LHCN-M2 (cell line): ENCODE measurements around the gene ZNF142. TPM values are rescaled to one million over a fixed set of nuclear protein-coding genes. Genes with fewer than 3 reads are reported as not detected.

Experiments
- DNase-seq: peaks from one replicate; pipeline ENCODE4 v3.0.0-alpha.2; 2012; ENCODE audit warnings: low read depth
- polyA plus RNA-seq: library from polyadenylated mRNA; unstranded; fragments of >200 nt; gene quantifications from one replicate; pipeline ENCODE4 v1.2.1, GENCODE V29; 2012; ENCODE audit warnings: missing spikeins
- total RNA-seq: library from RNA; depleted of rRNA; stranded (reverse); fragments of >200 nt; gene quantifications from 2 replicates; pipeline ENCODE4 v1.2.3, GENCODE V29; 2014; rRNA removed

Gene ZNF142, protein sequence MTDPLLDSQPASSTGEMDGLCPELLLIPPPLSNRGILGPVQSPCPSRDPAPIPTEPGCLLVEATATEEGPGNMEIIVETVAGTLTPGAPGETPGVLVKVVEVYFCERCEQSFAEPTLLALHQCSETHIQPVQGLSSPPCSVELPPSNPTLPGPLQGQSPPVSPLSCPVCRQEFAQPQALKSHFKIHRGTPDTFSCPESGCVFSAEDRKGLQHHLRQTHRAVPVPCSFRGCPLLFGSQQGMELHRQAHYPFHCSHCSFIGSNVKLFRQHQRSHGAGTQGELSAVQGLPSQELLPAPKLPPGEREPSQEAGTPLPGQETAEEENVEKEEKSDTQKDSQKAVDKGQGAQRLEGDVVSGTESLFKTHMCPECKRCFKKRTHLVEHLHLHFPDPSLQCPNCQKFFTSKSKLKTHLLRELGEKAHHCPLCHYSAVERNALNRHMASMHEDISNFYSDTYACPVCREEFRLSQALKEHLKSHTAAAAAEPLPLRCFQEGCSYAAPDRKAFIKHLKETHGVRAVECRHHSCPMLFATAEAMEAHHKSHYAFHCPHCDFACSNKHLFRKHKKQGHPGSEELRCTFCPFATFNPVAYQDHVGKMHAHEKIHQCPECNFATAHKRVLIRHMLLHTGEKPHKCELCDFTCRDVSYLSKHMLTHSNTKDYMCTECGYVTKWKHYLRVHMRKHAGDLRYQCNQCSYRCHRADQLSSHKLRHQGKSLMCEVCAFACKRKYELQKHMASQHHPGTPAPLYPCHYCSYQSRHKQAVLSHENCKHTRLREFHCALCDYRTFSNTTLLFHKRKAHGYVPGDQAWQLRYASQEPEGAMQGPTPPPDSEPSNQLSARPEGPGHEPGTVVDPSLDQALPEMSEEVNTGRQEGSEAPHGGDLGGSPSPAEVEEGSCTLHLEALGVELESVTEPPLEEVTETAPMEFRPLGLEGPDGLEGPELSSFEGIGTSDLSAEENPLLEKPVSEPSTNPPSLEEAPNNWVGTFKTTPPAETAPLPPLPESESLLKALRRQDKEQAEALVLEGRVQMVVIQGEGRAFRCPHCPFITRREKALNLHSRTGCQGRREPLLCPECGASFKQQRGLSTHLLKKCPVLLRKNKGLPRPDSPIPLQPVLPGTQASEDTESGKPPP (N-terminal part only)
- 15.0 and 15.8 TPM in 2 replicates for total RNA-seq
- 7.8 TPM for polyA plus RNA-seq

DNA sequence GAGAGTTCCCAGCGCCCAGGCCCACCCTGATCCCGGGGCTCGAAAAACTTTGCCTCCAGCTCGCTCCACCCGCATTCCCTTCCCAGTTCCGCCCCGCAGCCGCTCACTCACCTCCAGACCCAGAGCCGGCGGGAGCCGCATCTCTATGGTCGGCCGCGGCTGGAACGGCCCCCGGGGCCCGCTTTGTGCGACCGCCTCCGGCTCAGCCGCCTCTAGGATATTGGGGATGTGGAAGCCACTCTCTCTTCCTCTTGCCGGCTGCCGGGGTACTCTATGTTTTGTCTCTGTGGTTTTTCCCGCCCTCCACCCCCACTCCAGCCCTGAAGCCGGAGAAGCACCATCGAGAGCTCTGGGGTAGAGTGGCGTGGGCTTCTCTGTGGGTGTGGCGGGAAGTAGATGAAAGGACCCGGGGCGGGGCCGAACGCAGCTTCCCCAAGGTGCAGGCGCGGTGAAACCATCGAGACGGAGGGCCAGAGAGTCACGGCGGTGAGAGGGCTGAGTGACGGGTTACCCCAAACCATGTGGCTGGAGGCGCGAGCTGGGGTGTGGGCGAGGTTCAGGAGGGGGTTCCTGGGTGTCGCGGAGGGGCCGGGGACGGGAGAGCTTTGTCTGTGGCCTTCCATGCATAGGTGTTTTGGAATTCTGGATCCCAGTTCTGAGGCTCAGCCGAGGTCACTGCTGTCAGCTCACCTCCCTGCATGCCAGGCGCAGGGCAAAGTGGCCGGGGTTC is at the start of gene ZNF142, which contains the start of gene BCS1L:
ZNF142 (minus strand) TSS at position 366 of the 730 bp plus-strand sequence. CDS start 3,194 bp downstream, outside the sequence.
BCS1L (plus strand) TSS at position 426 of the 730 bp plus-strand sequence. CDS start 1,305 bp downstream, outside the sequence.
- peak; percentile 90 for DNase-seq

DNA sequence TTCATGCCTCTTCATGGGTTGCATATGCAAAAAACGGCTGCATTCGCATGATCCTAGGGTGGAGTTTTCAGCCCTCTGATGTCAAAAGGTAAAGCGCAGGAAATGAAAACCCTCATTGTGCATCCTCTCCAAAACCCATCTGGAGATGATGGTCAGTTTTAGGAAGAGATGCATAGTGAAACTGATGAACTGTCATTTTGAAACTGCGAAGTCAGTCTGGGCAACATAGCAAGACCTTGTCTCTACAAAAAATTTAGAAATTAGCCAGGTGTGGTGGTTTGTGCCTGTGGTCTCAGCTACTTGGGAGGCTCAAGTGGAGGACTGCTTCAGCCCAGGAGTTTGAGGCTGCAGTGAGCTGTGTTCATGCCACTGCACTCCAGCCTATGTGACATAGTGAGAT is 48.7 kb upstream of the ZNF142 start:
- no peak for DNase-seq

DNA sequence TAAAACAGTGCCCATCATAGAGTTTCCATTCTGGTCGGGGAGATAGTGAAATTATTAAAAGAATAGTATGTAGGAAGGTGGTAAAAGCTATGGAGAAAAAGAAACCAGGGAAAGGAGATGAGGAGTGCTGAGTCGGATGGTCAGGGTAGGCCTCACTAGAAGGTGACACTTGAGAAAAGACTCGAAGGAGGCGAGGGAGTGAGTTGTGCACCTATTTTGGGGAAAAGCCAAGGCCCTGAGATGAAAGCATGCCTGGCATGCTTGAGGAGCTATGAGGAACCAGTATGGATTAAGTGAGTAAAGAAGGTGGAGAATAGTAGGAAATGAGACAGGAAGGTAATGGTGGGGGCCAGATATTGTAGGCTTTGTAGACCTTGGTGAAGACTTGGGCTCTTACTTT is 43.9 kb upstream of the ZNF142 start:
- DNase-seq: no peak

DNA sequence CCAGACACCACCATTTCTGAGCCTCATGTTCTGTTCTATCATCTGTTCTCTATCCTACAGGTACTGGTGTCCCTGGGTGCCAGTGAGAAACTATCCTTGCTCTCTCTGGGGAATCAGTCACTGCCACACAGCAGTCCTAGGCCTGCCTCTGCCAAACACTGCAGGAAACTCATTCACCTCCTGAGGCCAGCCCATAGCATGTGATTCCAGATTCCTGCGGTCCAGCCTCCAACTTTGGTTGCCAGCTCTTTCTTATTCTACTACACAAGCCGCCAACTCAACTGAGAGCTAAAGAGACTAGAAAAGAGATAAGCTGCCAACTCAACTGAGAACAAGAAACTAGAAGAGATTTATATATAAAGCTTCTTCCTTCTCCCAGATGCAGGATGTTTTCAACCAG is 42.4 kb upstream of the ZNF142 start:
- no peak for DNase-seq

DNA sequence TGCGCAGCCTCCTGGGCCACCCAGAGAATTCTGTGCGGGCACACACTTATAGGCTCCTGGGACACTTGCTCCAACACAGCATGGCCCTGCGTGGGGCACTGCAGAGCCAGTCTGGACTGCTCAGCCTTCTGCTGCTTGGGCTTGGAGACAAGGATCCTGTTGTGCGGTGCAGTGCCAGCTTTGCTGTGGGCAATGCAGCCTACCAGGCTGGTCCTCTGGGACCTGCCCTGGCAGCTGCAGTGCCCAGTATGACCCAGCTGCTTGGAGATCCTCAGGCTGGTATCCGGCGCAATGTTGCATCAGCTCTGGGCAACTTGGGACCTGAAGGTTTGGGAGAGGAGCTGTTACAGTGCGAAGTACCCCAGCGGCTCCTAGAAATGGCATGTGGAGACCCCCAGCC is 39.5 kb upstream of the ZNF142 start:
- peak; percentile 14 for DNase-seq

DNA sequence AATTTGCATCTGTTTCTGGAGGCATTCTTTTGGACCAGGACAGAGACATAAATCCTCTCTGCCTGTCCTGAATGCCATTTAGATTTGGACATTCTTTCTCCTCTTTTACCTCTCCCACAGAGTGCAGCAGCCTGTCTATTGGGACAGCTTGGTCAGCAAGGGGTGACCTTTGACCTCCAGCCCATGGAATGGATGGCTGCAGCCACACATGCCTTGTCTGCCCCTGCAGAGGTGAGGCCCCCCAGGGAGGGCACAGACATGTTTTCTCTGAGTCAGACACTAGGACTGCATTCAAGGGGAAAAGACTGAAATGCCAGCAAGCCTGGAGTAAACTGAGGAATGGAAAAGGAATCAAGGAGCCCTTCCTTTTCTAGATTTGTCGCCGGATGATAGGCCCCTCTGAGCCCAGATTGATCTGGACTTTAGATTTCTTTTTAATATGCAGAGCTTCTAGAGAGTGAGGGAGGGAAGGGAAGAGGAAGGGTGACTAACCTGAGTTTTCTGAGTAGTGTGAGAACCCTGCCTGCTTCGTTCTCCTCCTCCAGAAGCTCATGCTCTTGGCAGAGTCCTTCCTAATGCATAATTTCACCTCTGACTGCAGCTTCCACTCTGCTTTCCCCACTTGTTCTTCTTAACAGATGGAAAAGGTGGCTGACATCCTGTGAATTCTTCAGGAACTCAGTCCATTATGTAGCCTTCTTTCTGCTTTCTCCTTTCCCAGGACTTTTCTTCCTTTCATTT is 35.2 kb upstream of the ZNF142 start:
- peak; percentile 12 for DNase-seq

DNA sequence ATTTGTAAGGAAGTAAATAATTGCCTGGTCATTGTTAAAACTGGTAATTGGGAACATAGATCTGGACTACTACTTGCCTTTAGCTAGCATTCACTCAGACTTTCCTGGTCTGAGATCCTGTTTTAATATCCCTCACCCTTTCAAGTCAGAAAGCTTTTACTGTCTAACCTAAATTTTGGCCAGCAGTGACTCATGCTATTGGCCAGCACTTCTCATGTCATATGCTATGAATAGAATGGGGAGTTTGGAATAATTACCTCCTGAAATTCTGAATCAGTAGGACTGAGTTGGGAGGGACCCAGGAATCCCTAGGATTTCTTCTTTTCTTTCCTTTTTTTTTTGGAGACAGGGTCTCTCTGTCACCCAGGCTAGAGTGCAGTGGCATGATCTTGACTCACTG is 31.8 kb upstream of the ZNF142 start:
- DNase-seq: peak; percentile 18

DNA sequence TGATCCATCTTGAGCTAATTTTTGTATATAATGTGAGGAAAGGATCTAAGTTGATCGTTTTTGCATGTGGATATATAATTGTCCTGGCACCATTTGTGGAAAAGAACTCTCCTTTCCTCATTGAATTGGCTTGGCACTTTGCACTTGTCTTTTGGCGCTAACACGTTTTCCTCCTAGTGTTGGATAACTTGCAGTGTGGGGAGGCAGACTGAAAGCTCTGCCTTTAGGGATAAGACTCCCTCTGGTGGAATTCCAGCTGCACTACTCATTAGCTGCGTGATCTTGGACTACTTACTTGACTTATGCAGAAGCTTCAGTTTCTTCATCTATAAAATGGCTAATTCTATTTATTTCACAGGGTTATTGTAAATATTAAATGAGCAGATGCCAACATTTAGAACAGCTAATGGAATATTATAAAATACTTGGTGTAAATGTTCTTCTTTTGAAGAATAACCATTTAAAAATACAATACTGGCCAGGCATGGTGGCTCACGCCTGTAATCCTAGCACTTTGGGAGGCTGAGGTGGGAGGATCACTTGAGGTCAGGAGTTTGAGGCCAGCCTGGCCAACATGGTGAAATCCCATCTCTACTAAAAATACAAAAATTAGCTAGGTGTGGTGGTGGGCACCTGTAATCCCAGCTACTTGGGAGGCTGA is 28.1 kb upstream of the ZNF142 start:
- DNase-seq: peak; percentile 73

DNA sequence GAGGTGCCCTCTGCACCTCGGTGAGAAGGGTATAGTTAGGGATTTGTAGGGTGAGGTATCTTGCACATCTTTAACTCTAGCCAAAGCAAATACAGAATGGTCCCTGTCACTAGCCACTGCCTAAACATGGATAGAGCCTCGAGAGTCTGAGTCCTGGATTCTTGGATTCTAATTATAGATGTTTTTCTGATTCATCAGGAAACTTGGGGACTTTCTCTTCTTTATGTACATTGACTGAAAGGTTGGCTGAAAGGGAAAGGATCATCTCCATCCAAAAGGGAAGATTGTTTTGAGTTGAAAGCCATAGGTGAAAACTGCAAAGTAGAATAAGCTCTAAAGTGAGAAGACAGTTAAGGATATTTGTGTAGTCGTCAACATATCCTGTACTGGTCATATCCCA is 20.6 kb upstream of the ZNF142 start:
- no peak for DNase-seq

DNA sequence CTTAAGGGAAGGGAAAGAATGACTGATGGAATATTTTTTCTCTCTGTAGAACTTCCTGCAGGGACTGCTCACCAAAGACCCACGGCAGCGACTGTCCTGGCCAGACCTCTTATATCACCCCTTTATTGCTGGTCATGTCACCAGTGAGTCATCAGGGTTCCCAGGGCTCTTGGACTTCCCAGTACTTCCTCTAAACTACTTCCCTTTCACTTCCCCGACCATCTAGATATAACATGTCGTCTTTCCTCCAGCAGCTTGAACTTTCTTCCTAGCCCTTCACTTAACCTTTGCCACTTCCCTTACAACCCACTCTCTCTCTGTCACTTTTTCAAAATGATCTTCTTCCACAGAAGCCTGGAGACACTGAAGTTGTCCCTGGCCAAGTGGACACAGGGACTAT is 19.7 kb upstream of the ZNF142 start:
- DNase-seq: peak; percentile 26

DNA sequence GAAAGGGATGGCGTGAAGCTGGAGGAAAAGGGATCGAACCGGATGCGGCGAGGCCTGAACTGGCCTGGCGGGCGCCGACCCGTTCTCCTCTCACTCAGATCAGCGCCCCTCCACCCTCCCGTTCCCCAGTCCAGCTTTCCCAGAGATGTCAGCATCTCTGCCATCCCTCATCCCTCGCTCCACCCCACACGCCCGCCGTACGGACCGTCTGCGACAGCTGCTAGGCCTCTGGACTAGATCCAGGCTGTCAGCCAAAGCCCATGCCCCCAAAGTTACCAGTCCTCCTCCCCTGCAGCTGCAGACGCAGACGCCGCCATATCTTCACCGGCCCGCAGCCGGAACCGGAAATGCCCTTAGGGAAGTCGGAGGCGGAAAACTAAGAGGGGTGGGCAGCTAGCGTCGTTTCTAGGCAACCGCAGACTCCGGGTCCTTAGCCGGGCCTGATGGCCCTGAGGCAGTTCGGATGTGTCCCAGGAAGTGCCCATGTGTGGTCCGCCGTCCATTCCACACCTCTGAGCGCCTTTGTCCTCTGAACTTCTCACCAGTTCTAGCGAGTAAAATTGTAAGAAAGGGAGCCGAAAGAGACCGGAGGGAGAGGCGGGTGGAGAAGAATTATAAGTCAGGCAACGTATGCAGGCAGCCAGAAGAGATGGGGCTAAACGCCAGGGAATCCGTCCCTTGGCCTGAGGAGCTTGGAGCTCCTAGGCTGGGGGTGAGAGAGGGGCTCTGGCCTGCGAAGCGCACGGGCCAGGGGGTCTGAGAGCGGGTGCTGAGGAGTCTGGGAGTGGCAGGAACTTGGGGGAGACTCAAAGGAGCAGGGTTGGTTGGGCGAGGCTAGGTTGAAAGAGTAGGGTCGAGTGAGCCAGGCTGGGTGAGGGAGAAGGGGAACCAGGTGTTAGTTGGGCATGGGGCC is 12.5 kb upstream of the ZNF142 start, which contains the start of the genes RNF25 and STK36:
RNF25 (minus strand) TSS at position 349 of the 913 bp plus-strand sequence; CDS start at position 317, 32 bp downstream.
STK36 (plus strand) TSS at position 433 of the 913 bp plus-strand sequence. CDS start 744 bp downstream, outside the sequence.
- DNase-seq: peak; percentile 91

DNA sequence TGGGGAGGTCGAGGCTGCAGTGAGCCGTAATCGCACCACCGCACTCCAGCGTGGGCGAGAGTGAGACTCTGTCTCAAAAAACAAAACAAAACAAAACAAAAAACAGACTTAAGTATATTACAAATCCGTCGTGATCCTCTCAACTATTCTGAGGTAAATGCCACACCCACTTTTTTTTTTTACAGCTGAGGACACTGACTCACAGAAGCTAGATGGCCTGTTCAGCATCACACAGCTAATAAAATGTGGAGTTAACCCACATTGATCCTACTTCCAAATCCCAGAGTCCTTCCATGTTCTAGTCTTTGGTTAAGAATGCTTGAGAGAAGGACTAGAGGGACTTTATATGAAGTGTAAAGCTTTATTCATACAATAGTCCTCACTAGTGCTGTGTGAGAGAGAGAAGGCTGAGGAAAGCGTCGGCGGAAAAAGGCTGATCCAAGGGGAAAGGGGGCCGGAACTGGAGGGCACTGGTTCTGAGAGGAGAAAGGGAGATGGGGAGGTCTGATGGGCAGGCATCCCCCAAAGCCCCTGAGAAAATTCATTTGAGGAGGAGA is 11.8 kb upstream of the ZNF142 start:
- peak; percentile 44 for DNase-seq

DNA sequence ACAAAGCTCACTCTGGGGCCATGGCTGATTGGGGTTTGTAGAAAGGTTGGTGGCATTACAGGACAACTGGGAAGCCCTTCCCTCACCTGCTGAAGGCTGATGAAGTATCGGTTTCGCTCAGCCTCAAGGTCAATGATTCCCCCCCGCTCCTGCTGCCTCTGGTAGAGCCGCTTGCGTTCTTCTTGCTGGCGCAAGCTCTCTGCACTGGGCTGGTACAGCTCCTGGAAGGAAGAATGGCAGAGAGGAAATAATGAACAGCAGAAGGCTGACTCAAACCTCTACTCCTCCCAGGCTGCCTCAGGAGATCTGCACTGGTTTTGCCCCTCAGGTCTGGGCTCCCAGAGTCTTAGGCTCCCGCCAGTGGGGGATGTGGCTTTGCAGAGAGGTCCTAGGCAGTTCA is 5.2 kb upstream of the ZNF142 start:
- DNase-seq: no peak

DNA sequence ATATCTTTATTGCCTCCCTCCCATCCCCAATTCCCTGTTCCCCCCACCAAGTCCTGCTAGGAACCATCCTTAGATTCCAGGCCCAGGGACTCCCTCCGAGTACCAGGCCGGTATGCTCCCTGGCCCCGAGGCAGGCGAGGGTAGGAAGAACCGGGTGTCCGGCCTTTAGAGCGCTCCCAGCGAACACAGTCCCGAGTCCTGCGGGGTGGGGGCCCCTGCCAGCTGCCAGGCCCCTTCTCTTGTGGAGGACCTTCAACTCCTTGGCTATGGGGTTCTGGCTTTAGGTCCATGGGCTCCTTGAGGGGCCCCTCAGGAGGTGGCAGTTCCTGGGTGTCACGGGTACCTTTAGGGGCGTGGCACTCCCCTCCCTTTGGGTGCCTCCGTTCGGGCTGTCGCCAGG is 4.5 kb upstream of the ZNF142 start:
- no peak for DNase-seq

DNA sequence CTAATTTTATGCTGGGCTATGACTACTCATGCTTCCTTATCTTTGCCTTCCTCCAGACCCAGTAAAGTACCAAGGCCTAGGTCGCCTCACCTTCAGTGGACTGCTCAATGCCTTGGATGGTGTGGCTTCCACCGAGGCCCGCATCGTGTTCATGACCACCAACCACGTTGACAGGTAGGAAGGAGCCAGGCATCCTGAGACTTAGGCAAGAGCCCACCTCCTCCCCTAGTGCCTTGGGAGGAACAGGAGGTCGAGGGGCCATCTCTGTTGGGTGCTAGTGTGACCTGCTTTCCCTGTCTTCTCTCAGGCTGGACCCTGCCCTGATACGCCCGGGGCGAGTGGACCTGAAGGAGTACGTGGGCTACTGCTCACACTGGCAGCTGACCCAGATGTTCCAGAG is 3.4 kb upstream of the ZNF142 start:
- no peak for DNase-seq

DNA sequence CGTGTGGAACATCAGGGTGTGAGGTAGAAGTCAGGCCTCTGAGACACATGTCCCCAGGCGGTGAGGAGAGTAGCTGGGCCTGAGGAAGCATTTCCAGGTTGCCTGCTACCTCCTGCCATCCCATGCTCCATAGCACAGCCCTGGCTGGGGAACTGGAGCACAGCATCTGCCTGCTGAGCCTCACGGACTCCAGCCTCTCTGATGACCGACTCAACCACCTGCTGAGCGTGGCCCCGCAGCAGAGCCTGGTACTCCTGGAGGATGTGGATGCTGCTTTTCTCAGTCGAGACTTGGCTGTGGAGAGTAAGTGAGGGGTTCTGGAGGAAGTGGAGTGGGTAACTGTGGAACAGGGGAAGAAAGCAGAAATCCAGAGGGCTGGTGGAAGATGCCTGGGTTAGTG is 3.0 kb upstream of the ZNF142 start:
- DNase-seq: no peak

DNA sequence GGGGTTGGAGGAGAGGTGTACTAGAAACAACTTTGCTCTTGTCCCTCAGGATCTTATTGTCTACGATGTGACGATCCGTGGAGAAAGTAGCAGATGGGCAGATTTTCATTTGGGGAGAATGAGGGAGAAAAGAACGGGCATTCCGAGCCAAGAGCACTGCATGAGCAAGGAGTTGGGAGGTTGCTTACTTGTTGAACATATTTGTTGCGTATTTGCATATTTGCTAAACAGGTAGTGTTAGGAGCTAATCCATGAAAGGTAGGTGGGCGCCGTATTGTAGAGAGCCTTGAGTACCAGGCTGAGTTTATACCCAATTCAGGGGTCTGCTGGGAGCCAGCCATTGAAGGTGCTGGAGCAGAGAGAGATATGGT is 550 bp upstream of the ZNF142 start:
- DNase-seq: no peak

DNA sequence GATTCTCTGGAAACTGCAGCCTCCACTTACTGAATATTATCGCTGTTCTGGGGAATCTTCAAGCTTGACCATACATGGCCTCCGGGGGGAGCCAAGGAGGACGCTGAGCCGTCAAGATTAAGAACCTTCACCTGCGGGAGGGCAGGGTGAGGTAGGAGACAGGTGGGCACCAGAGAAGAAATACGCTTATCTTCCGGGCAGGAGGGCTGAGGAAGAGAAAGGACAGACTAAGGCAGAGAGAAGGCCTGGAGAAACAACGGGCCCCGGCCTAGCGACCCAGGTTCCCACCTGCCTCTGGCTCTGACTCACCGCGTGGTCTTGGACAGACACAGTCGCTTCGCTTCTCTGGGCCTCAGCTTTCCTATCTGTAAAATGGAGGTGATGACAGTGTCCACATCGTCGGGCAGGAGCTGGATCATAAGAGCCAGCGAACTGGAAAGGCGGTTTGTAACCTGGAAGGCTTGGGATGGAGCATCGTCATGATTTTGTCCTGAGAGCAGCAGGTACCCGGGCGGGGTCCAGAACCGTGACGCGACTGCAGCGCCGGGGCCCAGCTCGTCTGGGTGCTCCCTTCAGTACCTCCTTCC is 659 bp downstream of the ZNF142 start:
- DNase-seq: peak; percentile 40
